ENCODE measurements around the gene TMIGD2. TPM values are rescaled to one million over a fixed set of nuclear protein-coding genes. Genes with fewer than 3 reads are reported as not detected.

TMIGD2 gene
- total and polyA plus RNA-seq, 2 of the 4 experiments (the other 2 are of a cell fraction) = not detected

- DNase-seq = no peak
- dilution Hi-C loops (cut with HindIII; ENCODE audit: low sequenced_read_pairs, unreplicated experiment) = no loop called here
- no peak overlapping the region for H2AK5ac ChIP-seq (ENCODE audit: low read depth, low read length)
- H2BK15ac ChIP-seq (ENCODE audit: low read depth, low read length) = no peak overlapping the region
- ChIA-PET POLR2A (ENCODE audit: unreplicated experiment) (no interaction called here), CTCF (no interaction called here)
- H3K79me1 ChIP-seq (ENCODE audit: low read depth in 1 of 2, low read length in 2 of 2) = peaks cover 0 to under 1% of the 10 kb centered on the region in 2 experiments; a peak in 1 of 4 replicates
- no peak overlapping the region for H3K4me3 ChIP-seq (ENCODE audit: insufficient read depth, low read depth, low read length)
- BruUV-seq (replicated peaks) = no TSS peak
- H3K9me3 ChIP-seq (ENCODE audit: control insufficient read depth, insufficient read depth, low read length) = no peaks in the 10 kb centered on the region
- H2AK9ac ChIP-seq (replicated peaks; ENCODE audit: low read depth, low read length, poor library complexity) = no peak overlapping the region
- ATAC-seq (ENCODE audit: low read depth) = no peak
- H3K9me1 ChIP-seq (ENCODE audit: insufficient read depth, low read length) = peaks cover 6% of the 10 kb centered on the region; the same call in 1 of the 2 replicates
- no peak overlapping the region for H2BK120ac ChIP-seq (ENCODE audit: low read depth, low read length)
- H3K4me2 ChIP-seq (ENCODE audit: low read depth, low read length) = no peak overlapping the region
- H2AFZ ChIP-seq (replicated peaks; ENCODE audit: low read length, poor library complexity) = no peak overlapping the region
- no peak overlapping the region for H4K8ac ChIP-seq (ENCODE audit: low read depth in 2 of 2, low read length in 2 of 2)
- H3K27ac ChIP-seq (ENCODE audit: insufficient read depth, low read length) = no peak overlapping the region
- no peak overlapping the region for H2BK20ac ChIP-seq (ENCODE audit: low read depth, low read length)
- H4K5ac ChIP-seq (ENCODE audit: low read depth, low read length) = no peak overlapping the region
- 97% methylated on average over 3 of the region's 3 CpGs; no CpG with 5 or more reads in 1 of the 2 experiments for WGBS, 2 experiments (ENCODE audit: extremely low coverage in 2 of 2, insufficient read length in 1 of 2)
- no peaks in the 10 kb centered on the region for H4K20me1 ChIP-seq (ENCODE audit: insufficient read depth, low read length)
- H3K4ac ChIP-seq (ENCODE audit: low read depth, low read length) = no peak overlapping the region
- H3K14ac ChIP-seq (replicated peaks; ENCODE audit: low read depth, low read length) = no peak overlapping the region
- intact Hi-C loops (cut with micrococcal nuclease) = no loop called here
- in situ Hi-C loops (cut with MboI; ENCODE audit: low sequenced_read_pairs) = no loop called here
- H3K18ac ChIP-seq (ENCODE audit: low read depth, low read length) = no peak overlapping the region
- H3K23ac ChIP-seq (ENCODE audit: low read depth, low read length) = no peak overlapping the region
- H3K36me3 ChIP-seq (ENCODE audit: control insufficient read depth, insufficient read depth, low read length) = no peaks in the 10 kb centered on the region
- H2BK5ac ChIP-seq (ENCODE audit: low read depth, low read length, poor library complexity, severe bottlenecking) = no peak overlapping the region
- H3K9ac ChIP-seq (ENCODE audit: low read depth, low read length) = no peak overlapping the region
- peaks cover 3% of the 10 kb centered on the region; the same call in 1 of the 2 replicates for H3K4me1 ChIP-seq (ENCODE audit: control insufficient read depth, insufficient read depth, low read length)
- no peak overlapping the region for H4K91ac ChIP-seq (ENCODE audit: insufficient read depth, low read depth, low read length)
- H3K56ac ChIP-seq (ENCODE audit: extremely low read depth, insufficient read depth, low read length) = no peak overlapping the region
- TF ChIP-seq RAD21 (IDR thresholded peaks at IDR 0.05; ENCODE audit: low read length) = no peak
- TF ChIP-seq CHD1 (IDR thresholded peaks at IDR 0.05; ENCODE audit: low read depth, low read length) = no peak
- no peak for TF ChIP-seq FOS (IDR thresholded peaks at IDR 0.05; ENCODE audit: low read depth, low read length)
- no peak for TF ChIP-seq NFE2L2 (IDR thresholded peaks at IDR 0.05; ENCODE audit: low read depth, low read length)
- no peak for TF ChIP-seq MXI1 (IDR thresholded peaks at IDR 0.05; ENCODE audit: borderline replicate concordance, low read depth, low read length)
- peaks cover 6% of the 10 kb centered on the region for H3K27me3 ChIP-seq (ENCODE audit: control insufficient read depth, insufficient read depth, low read length)
Measured at GRCh38 chr19:4300589-4300988, 1.6 kb downstream of the TMIGD2 start.
